ENCODE data around the gene ARID3A.

GRCh38 chr19:991932-992669 lies 66.3 kb downstream of the ARID3A start:
- TF ChIP-seq YY1 (IDR thresholded peaks at IDR 0.05; ENCODE audit: insufficient read depth, insufficient read length) (no peak), SUZ12 (IDR thresholded peaks at IDR 0.05; ENCODE audit: extremely low read depth, insufficient read depth, insufficient read length) (no peak)
